Common myeloid progenitor, CD34-positive (primary cell): ENCODE results near the gene C1QL2.
A peak's percentile ranks its signal among the peaks of the same experiment; 100 is the strongest.

Experiments used
- CTCF ChIA-PET: fragments of 350-600 bp; sonication (Branson Sonifier 250); formaldehyde crosslinking; loops from one replicate; lab custom pipeline; 2021; ENCODE audit warnings: antibody characterized with exemption; lab: Charles Lee
- POLR2A ChIA-PET: fragments of 350-600 bp; sonication (Branson Sonifier 250); formaldehyde crosslinking; loops from one replicate; lab custom pipeline; 2021; ENCODE audit warnings: antibody characterized with exemption; lab: Charles Lee
- DNase-seq, 3 donors: peaks; one replicate each; pipeline versions ENCODE4 v3.0.0 to v3.0.0-alpha.2; 2013
- H3K27ac ChIP-seq, 2 experiments: 1 replicate in 1 of 2; 2 replicates in 1 of 2; pipeline ENCODE4 v1.7.0; 2013; ENCODE audit warnings: inconsistent platforms in 2 of 2, low read length in 2 of 2, mild to moderate bottlenecking in 2 of 2, low read depth in 1 of 2, moderate library complexity in 1 of 2; ENCODE audit not compliant: severe bottlenecking in 2 of 2, insufficient read depth in 1 of 2, poor library complexity in 1 of 2
- H3K27me3 ChIP-seq, 5 experiments: replicated peaks in 2 of 5; 1 replicate in 3 of 5; 2 replicates in 2 of 5; pipeline versions ENCODE4 v1.6.1 to v1.7.0; 2013; ENCODE audit warnings: low read length in 4 of 5, mild to moderate bottlenecking in 2 of 5, moderate library complexity in 2 of 5, inconsistent platforms in 1 of 5; ENCODE audit not compliant: insufficient read depth in 5 of 5, control insufficient read depth in 4 of 5
- H3K36me3 ChIP-seq, 4 experiments: 1 replicate in 2 of 4; 2 replicates in 2 of 4; pipeline versions ENCODE4 v1.6.1 to v1.7.0; 2013; ENCODE audit warnings: low read length in 3 of 4, control low read depth in 1 of 4, mild to moderate bottlenecking in 1 of 4; ENCODE audit not compliant: control insufficient read depth in 4 of 4, insufficient read depth in 4 of 4
- H3K4me1 ChIP-seq, 4 experiments: 1 replicate in 3 of 4; 2 replicates in 1 of 4; pipeline versions ENCODE4 v1.6.1 to v1.7.1; 2013; ENCODE audit warnings: low read length in 3 of 4, mild to moderate bottlenecking in 3 of 4, control low read depth in 1 of 4, inconsistent platforms in 1 of 4, moderate library complexity in 1 of 4; ENCODE audit not compliant: control insufficient read depth in 4 of 4, insufficient read depth in 4 of 4; ENCODE audit errors: control extremely low read depth in 1 of 4
- H3K4me3 ChIP-seq, 7 experiments: 1 replicate in 4 of 7; 2 replicates in 3 of 7; pipeline versions ENCODE4 v1.5.1 to v1.7.0; 2013; ENCODE audit warnings: mild to moderate bottlenecking in 7 of 7, low read length in 6 of 7, moderate library complexity in 6 of 7, inconsistent platforms in 2 of 7, low read depth in 2 of 7, control low read depth in 1 of 7; ENCODE audit not compliant: insufficient read depth in 4 of 7, control insufficient read depth in 1 of 7; ENCODE audit errors: extremely low read depth in 1 of 7
- H3K9me3 ChIP-seq, 5 experiments: 1 replicate in 4 of 5; 2 replicates in 1 of 5; pipeline versions ENCODE4 v1.6.1 to v1.7.1; 2013; ENCODE audit warnings: low read length in 4 of 5, mild to moderate bottlenecking in 2 of 5, inconsistent platforms in 1 of 5, low read depth in 1 of 5, moderate library complexity in 1 of 5; ENCODE audit not compliant: control insufficient read depth in 4 of 5, insufficient read depth in 2 of 5; ENCODE audit errors: control extremely low read depth in 1 of 5
- WGBS: methylation state at CpG from one replicate; pipeline ENCODE4 v1.1.5; 2013; ENCODE audit not compliant: insufficient coverage; 5-methylcytosine and 5-hydroxymethylcytosine counted together

Gene C1QL2

GRCh38 chr2:119192893-119193292, 34.3 kb upstream of the C1QL2 start:
- POLR2A ChIA-PET, result no interaction called here
- no peak overlapping the region for H3K4me3 ChIP-seq
- no peaks in the 10 kb centered on the region for H3K36me3 ChIP-seq
- no peak for DNase-seq
- WGBS, result 95% methylated on average over 3 of the region's 6 CpGs
- H3K27me3 ChIP-seq, result peaks cover 0 to 6% (median 0%) of the 10 kb centered on the region in 5 experiments
- CTCF ChIA-PET, result no interaction called here
- H3K27ac ChIP-seq, result no peak overlapping the region
- no peaks in the 10 kb centered on the region for H3K9me3 ChIP-seq
- peaks cover 0 to 8% (median 0%) of the 10 kb centered on the region in 4 experiments for H3K4me1 ChIP-seq

DNA sequence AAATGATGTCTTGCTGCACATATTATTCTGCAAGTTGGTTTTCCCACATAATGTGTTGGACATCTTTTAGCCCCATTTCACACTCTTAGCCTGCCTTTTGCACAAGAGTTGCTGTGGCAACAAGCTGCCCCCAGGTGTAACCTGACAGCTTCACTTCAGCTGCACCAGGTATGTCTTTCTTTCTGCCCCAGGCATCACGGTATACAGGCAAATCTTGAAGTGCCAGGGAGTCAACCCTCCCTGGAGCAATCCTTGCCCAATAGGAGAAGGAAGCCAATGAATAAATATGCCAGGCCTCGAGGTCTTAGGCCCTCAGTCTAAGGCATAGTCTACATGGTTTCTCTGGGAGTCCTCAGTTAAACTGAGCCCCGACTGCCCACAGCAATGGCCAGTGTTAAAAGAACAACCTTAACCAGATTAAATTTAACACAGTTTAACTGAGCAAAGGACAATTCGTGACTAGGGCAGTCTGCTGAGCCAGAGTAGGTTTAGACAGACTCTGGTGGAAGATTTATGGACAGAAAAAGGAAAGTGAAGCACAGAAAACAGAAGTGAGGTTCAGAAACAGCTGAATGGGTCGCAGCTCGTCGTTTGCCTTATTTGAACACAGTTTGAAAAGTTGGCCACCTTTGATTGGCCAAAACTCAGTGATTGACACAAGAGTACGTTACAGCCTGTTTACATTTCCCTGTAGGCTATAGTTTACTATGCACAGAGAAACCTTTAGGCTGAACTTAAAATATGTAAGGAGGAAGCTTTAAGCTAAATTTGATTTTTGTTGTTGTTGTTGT, 32.0 kb upstream of the C1QL2 start:
- H3K9me3 ChIP-seq, result no peaks in the 10 kb centered on the region
- DNase-seq, result peak; percentile 16 to 65 (median 63)
- no peak overlapping the region for H3K27ac ChIP-seq
- POLR2A ChIA-PET, result no interaction called here
- no peak overlapping the region for H3K4me3 ChIP-seq
- H3K27me3 ChIP-seq, result peaks cover 0 to 2% (median 0%) of the 10 kb centered on the region in 5 experiments
- WGBS, result 5% methylated on average over 7 of the region's 8 CpGs
- H3K4me1 ChIP-seq, result peaks cover 0 to 8% (median 0%) of the 10 kb centered on the region in 4 experiments
- CTCF ChIA-PET, result interaction anchor here (1.3 kb wide), 1 partner anchor 9 kb away, joined by 5 read pairs; no protein-coding TSS in a partner anchor
- no peaks in the 10 kb centered on the region for H3K36me3 ChIP-seq

DNA sequence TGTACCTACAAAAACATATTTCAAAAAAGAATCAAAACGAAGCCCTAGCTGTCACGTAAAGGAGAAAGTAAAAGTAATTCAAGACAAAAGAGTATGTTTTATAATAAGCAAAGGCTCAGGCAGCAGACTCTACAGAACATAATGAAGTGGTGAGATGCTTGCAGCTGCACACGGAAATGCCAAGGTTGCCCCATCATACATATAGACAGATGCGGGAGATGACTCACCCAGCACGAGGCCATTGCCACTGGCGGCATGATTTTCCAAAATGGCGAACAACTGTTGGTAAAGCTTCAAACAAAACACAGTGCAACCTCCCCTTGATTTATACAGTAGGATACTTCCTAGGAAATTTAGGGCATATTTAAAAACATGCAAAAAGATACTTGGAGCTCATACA, 26.0 kb upstream of the C1QL2 start:
- Histone ChIP-seq H3K27ac (no peak overlapping the region), H3K4me1 (no peaks in the 10 kb centered on the region), H3K27me3 (peaks cover 0 to 2% (median 0%) of the 10 kb centered on the region in 5 experiments), H3K36me3 (no peaks in the 10 kb centered on the region), H3K4me3 (no peak overlapping the region), H3K9me3 (no peaks in the 10 kb centered on the region)
- 100% methylated on average over 2 of the region's 7 CpGs for WGBS
- CTCF ChIA-PET, result no interaction called here
- POLR2A ChIA-PET, result no interaction called here
- no peak for DNase-seq

GRCh38 chr2:119181791-119182445, 23.4 kb upstream of the C1QL2 start:
- 92% methylated on average over 9 of the region's 13 CpGs for WGBS
- CTCF ChIA-PET, result no interaction called here

GRCh38 chr2:119181391-119181790, 22.8 kb upstream of the C1QL2 start:
- POLR2A ChIA-PET, result interaction anchor here (0.6 kb wide), 1 partner anchor 211 kb away, joined by 4 read pairs; no protein-coding TSS in a partner anchor

More at GRCh38 chr2:119181791-119182445, 23.4 kb upstream of the C1QL2 start:
- DNase-seq, result no peak
- Histone ChIP-seq H3K27ac (no peak overlapping the region), H3K4me3 (no peak overlapping the region), H3K36me3 (no peaks in the 10 kb centered on the region), H3K27me3 (peaks cover 0 to 2% (median 0%) of the 10 kb centered on the region in 5 experiments), H3K9me3 (no peaks in the 10 kb centered on the region), H3K4me1 (no peaks in the 10 kb centered on the region)
- POLR2A ChIA-PET, result interaction anchor here (0.6 kb wide), 1 partner anchor 210 kb away, joined by 4 read pairs; no protein-coding TSS in a partner anchor

GRCh38 chr2:119180892-119181291, 22.3 kb upstream of the C1QL2 start:
- H3K36me3 ChIP-seq, result no peaks in the 10 kb centered on the region
- H3K27me3 ChIP-seq, result no peaks in the 10 kb centered on the region
- H3K9me3 ChIP-seq, result no peaks in the 10 kb centered on the region
- H3K27ac ChIP-seq, result no peak overlapping the region
- H3K4me3 ChIP-seq, result no peak overlapping the region
- no peak for DNase-seq
- no peaks in the 10 kb centered on the region for H3K4me1 ChIP-seq
- CTCF ChIA-PET, result interaction anchor here (2.7 kb wide), 1 partner anchor 299 kb away, joined by 12 read pairs; no protein-coding TSS in a partner anchor
- POLR2A ChIA-PET, result no interaction called here
- WGBS, result 98% methylated on average over 4 of the region's 5 CpGs

More at GRCh38 chr2:119181391-119181790, 22.8 kb upstream of the C1QL2 start:
- CTCF ChIA-PET, result no interaction called here
- Histone ChIP-seq H3K4me3 (no peak overlapping the region), H3K4me1 (no peaks in the 10 kb centered on the region), H3K27me3 (peaks cover 0 to 2% (median 0%) of the 10 kb centered on the region in 5 experiments), H3K9me3 (no peaks in the 10 kb centered on the region), H3K27ac (no peak overlapping the region), H3K36me3 (no peaks in the 10 kb centered on the region)
- 96% methylated on average over 4 of the region's 10 CpGs for WGBS
- no peak for DNase-seq

DNA sequence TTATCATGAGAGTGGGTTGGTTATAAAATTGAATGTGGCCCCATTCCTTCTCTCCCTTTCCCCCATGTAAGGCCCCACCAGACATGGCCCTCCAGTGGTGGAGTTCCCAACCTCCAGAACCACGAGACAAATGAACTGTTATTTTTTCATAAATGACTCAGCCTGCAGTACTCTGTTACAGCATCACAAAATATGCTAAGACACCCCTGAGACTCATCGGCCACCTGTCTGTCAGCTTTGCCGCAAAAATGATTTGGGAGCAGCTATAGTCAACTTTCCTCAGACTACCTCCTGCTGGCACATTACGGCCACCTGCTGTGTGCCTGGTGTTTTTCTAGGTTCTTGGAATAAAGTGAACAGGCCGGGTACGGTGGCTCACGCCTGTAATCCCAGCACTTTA, 21.4 kb upstream of the C1QL2 start:
- H3K4me1 ChIP-seq, result no peaks in the 10 kb centered on the region
- ChIA-PET POLR2A (no interaction called here), CTCF (interaction anchor here (2.7 kb wide), 1 partner anchor 299 kb away, joined by 12 read pairs; no protein-coding TSS in a partner anchor)
- no peak overlapping the region for H3K4me3 ChIP-seq
- no peak for DNase-seq
- 80% methylated on average over 5 of the region's 7 CpGs for WGBS
- no peaks in the 10 kb centered on the region for H3K9me3 ChIP-seq
- no peak overlapping the region for H3K27ac ChIP-seq
- no peaks in the 10 kb centered on the region for H3K36me3 ChIP-seq
- no peaks in the 10 kb centered on the region for H3K27me3 ChIP-seq
